Type B pancreatic cell (in vitro differentiated cells): Measurements from ENCODE around the gene MAPK8IP1. TPM values are rescaled to one million over a fixed set of nuclear protein-coding genes. Genes with fewer than 3 reads are reported as not detected.

Experiments
- DNase-seq: peaks from one replicate; pipeline ENCODE4 v3.0.0; 2021; ENCODE audit warnings: mixed read lengths; ENCODE audit not compliant: unreplicated experiment; ENCODE audit errors: extremely low spot score
- H3K27ac Mint-ChIP-seq: 2 replicates; pipeline ENCODE4 v1.8.0; 2021; ENCODE audit warnings: mild to moderate bottlenecking, mixed read lengths
- H3K27me3 Mint-ChIP-seq: 2 replicates; pipeline ENCODE4 v1.8.0; 2021; ENCODE audit warnings: mixed read lengths
- H3K36me3 Mint-ChIP-seq: 2 replicates; pipeline ENCODE4 v1.8.0; 2021; ENCODE audit warnings: mixed read lengths
- H3K4me1 Mint-ChIP-seq: one replicate; pipeline ENCODE4 v1.8.0; 2021; ENCODE audit warnings: mixed read lengths; ENCODE audit not compliant: unreplicated experiment
- H3K4me3 Mint-ChIP-seq: 2 replicates; pipeline ENCODE4 v1.8.0; 2021; ENCODE audit warnings: mild to moderate bottlenecking, mixed read lengths
- H3K9me3 Mint-ChIP-seq: 2 replicates; pipeline ENCODE4 v1.8.0; 2021; ENCODE audit warnings: mixed read lengths
- total RNA-seq: library from RNA; stranded (reverse); gene quantifications from 2 replicates; pipeline ENCODE4 v1.2.1, GENCODE V29; 2021; ENCODE audit warnings: low replicate concordance
- TF ChIP-seq, protein P1 (sequence below): fragments of 200-600 bp; sonication (generic); conservative IDR thresholded peaks from 2 replicates; pipeline ENCODE4 v1.5.0; 2021; ENCODE audit warnings: antibody characterized with exemption, mild to moderate bottlenecking

MAPK8IP1 gene
- total RNA-seq, 1 donor from 2014 or later, result 23.7 TPM

DNA sequence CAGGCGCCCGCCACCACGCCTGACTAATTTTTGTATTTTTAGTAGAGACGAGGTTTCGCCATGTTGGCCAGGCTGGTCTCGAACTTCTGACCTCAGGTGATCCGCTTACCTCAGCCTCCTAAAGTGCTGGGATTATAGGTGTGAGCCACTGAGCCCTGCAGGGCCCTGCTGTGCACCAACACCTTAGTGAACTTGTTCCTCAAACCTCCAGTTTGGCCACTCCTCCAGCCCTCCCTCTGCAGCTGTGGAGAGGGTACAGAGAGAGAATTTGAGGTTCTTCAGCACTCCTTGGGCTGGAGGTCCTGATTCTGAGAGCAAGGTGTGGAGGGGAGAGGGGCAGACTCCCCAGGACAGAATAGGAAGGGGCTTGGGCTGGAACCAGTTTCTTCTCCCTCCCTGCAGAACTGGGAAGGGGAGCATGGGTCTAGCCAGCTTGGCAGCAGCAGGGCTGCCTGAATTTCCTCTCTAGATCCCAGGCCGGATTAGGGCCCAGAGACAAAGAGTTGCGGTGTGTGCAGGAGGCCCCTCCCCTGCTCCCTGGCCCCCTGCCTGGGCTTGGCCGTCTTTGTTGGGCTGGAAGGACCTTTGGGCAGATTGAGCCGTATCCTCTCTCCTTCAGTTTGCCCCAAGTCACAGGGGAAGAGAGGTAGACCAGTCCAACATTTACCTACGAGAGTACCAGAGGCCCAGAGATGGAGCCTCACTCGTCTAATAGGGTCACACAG lies 34.5 kb downstream of the MAPK8IP1 start:
- TF ChIP-seq, protein P1, sequence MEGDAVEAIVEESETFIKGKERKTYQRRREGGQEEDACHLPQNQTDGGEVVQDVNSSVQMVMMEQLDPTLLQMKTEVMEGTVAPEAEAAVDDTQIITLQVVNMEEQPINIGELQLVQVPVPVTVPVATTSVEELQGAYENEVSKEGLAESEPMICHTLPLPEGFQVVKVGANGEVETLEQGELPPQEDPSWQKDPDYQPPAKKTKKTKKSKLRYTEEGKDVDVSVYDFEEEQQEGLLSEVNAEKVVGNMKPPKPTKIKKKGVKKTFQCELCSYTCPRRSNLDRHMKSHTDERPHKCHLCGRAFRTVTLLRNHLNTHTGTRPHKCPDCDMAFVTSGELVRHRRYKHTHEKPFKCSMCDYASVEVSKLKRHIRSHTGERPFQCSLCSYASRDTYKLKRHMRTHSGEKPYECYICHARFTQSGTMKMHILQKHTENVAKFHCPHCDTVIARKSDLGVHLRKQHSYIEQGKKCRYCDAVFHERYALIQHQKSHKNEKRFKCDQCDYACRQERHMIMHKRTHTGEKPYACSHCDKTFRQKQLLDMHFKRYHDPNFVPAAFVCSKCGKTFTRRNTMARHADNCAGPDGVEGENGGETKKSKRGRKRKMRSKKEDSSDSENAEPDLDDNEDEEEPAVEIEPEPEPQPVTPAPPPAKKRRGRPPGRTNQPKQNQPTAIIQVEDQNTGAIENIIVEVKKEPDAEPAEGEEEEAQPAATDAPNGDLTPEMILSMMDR, result no peak
- H3K4me1 Mint-ChIP-seq, result peaks cover 11% of the 10 kb centered on the region
- H3K9me3 Mint-ChIP-seq, result no peaks in the 10 kb centered on the region
- no peaks in the 10 kb centered on the region for H3K36me3 Mint-ChIP-seq
- peak overlapping the region; percentile 57 for H3K4me3 Mint-ChIP-seq
- peak overlapping the region; percentile 59 for H3K27ac Mint-ChIP-seq
- DNase-seq, result no peak
- H3K27me3 Mint-ChIP-seq, result peaks cover 29% of the 10 kb centered on the region

DNA sequence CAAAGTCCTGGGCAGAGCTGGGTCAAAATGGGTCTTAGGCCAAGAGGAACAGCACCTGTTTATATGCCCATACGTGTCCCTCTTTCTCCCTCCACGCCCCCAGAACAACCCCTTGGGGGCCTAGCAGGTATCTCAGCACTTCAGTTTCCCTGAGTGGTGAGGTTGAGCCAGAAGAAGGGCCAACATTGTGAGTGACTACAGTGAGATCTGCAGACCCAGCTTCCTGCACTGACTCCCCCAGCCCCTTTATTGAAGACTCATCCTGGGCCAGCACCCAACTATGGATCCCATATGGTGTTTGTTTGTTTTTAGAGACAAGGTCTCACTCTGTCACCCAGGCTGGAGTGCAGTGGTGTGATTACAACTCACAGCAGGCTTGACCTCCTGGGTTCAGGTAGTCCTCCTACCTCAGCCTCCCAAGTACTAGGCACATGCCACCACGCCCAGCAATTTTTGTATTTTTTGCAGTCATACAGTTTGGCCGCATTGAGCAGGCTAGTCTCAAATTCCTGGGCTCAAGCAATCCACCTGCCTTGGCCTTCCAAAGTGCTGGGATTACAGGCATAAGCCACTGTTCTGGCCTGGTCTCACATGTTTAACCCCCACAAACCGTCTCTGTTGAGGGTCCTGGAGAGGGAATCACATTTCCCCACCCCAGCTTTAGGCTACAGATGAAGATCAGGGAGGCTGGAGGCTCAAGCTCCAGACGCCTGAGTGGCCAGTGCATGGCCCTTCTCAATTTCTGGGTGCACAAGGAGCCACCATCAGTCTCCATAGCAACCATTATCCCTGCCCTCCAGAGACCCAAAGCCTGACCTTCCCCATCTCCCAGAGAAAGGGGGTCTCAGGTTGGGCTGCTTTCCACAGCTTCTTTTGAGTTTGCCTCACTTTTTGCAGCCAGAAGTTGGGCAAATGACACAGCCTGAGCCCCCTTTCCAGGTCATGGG lies 35.4 kb downstream of the MAPK8IP1 start:
- peak overlapping the region; percentile 90 for H3K27ac Mint-ChIP-seq
- no peak for DNase-seq
- no peaks in the 10 kb centered on the region for H3K36me3 Mint-ChIP-seq
- H3K9me3 Mint-ChIP-seq, result no peaks in the 10 kb centered on the region
- TF ChIP-seq, protein P1, result no peak
- H3K4me3 Mint-ChIP-seq, result peak overlapping the region; percentile 87
- peaks cover 11% of the 10 kb centered on the region for H3K4me1 Mint-ChIP-seq
- H3K27me3 Mint-ChIP-seq, result peaks cover 31% of the 10 kb centered on the region

DNA sequence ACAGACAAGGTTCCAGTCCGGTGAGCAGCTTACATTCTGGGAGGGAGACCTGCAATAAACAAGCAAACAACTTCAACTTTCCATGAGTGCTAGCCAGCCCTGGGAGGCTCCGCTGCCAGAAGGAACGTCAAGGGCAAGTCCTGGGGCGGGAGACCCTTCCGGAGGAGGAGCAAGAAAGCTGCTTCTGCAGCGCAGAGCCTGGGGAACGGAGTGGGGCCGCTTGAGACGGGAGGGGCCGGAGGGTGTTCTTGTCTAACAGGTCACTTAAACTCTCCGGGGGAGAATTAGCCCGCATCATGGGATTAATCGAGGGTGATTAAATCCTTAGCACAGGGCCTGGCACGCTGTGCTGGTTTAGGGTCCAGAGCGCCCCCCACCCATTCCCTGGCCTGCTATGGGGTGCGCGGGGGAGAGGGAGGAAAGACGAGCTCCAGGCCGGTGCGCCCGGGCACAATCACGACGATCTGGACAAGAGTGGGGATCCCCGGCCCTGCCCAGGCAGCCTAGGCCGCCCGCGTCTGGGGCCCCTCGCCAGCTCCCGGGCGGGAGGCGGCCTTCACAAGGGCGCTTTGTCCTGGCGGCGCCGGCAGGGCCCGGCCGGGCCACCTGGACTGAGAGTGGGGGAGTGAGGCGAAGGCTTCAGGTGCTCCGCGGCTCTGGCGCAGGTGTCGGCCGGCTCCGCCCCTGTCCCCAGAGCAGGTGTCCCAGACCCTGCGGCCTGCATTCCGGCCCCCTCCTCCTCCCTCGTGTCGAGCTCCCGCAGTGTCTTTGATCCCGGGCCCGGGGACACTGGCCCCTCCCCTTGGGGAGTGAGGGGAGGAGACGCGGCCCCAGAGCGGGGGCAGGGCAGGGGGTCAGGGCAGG lies 36.3 kb downstream of the MAPK8IP1 start:
- H3K9me3 Mint-ChIP-seq, result no peaks in the 10 kb centered on the region
- no peaks in the 10 kb centered on the region for H3K36me3 Mint-ChIP-seq
- DNase-seq, result no peak
- H3K4me1 Mint-ChIP-seq, result peaks cover 11% of the 10 kb centered on the region
- H3K4me3 Mint-ChIP-seq, result peak overlapping the region; percentile 87
- peak overlapping the region; percentile 90 for H3K27ac Mint-ChIP-seq
- H3K27me3 Mint-ChIP-seq, result peaks cover 31% of the 10 kb centered on the region
- TF ChIP-seq, protein P1, result no peak

DNA sequence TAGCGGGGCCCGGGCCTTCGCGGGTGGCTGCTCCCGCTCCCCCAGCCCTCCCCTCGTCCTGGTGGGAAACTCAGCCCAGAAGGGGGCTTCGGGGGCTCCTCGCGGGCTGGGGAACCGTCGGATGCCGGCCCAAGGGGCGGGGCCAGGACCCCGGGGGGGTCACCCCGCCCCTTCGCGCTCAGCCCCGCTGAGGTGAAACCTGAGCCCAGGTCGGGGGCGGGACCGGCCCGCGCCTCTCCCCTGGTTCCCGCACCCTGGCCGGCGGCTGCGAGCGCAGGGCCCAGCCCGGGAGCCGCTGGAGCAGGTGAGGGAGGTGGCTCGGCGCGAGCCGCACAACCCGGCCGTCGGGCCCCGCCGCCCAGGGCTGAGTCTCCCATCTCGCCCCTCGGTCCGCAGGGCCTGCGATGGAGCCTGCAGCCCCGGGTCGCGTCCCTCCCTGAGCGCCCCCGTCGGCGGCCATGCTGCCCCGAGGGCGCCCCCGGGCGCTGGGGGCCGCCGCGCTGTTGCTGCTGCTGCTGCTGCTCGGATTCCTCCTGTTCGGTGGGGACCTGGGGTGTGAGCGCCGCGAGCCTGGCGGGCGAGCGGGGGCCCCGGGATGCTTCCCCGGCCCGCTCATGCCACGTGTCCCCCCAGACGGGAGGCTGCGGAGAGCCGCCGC lies 37.1 kb downstream of the MAPK8IP1 start, which contains the start of gene LARGE2:
Gene LARGE2, plus strand, starts transcription at position 232 of the 658 bp plus-strand sequence. Its CDS starts 227 bp downstream, at position 459.
- peaks cover 11% of the 10 kb centered on the region for H3K4me1 Mint-ChIP-seq
- H3K9me3 Mint-ChIP-seq, result no peaks in the 10 kb centered on the region
- no peak for DNase-seq
- peaks cover 34% of the 10 kb centered on the region for H3K27me3 Mint-ChIP-seq
- no peaks in the 10 kb centered on the region for H3K36me3 Mint-ChIP-seq
- TF ChIP-seq, protein P1, result no peak
- peak within 1 kb of the TSS; percentile 90 for H3K27ac Mint-ChIP-seq
- H3K4me3 Mint-ChIP-seq, result peak within 1 kb of the TSS; percentile 87
